Measurements from ENCODE around the gene DOCK1. TPM values are rescaled to one million over a fixed set of nuclear protein-coding genes. Genes with fewer than 3 reads are reported as not detected.
A peak's percentile ranks its signal among the peaks of the same experiment; 100 is the strongest.
"Not testable (repeated sequence)": the region's sequence is repeated elsewhere in the genome, so short reads cannot be mapped to it uniquely, and the experiment has no call there.

Gene DOCK1
- total RNA-seq (2014; rRNA removed; shearing (Covaris generic)): 22.7 and 25.1 TPM in 2 replicates
- polyA plus RNA-seq (2015; cell fraction: cytosol; rRNA removed): 21.0 and 26.1 TPM in 2 replicates
- polyA plus RNA-seq (2015; cell fraction: nucleus; rRNA removed): 17.0 and 23.6 TPM in 2 replicates

DNA sequence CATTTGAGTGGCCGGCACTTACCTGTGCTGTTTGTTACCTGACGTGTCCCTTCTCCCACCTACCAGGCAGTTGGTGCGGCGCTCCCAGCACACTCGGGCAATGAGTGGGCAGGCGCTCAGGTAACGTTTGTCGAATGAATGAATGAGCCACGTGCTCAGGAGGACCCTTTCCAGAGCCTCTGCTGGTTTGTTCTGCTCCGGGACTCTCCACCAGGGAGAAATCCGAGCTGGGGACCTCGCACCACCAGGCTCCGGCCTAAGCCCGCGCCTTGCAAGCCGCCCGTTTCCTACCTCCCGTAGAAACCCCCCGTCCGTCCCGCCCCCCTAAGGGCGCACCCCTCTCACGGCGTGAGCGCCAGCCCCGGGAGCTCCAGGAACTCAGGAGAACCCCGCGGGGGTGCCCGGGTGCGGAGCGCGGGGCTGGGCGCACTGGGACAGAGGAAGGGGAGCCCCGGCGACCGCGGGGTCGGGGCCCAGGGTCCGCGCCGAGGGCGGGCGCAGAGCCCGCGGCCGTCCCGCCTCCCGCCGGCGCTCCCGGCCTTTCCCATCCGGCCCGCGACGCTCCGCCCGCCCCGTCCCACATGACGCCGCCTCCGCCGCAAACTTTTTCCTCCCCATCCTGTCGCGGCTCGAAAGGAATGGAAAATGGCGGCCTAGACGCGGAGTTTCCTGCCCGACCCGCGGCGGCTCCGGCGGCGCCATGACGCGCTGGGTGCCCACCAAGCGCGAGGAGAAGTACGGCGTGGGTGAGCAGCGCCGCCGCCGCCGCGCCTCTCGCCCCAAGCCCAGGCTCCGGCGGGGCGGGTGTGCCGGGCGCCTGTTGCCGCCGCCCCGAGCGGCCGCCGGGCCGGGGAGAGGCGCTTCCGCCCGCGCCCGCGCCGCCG lies at the start of gene DOCK1:
Gene DOCK1 (plus strand): TSS at position 611 of the 884 bp plus-strand sequence. CDS start 90 bp downstream, at position 701.
- peak; percentile 67 for DNase-seq (ENCODE audit: low read depth, low spot score)
- in situ Hi-C loops (cut with HindIII; ENCODE audit: low pct_unique_long_range_greater_than_20kb, low sequenced_read_pairs): no loop called here

DNA sequence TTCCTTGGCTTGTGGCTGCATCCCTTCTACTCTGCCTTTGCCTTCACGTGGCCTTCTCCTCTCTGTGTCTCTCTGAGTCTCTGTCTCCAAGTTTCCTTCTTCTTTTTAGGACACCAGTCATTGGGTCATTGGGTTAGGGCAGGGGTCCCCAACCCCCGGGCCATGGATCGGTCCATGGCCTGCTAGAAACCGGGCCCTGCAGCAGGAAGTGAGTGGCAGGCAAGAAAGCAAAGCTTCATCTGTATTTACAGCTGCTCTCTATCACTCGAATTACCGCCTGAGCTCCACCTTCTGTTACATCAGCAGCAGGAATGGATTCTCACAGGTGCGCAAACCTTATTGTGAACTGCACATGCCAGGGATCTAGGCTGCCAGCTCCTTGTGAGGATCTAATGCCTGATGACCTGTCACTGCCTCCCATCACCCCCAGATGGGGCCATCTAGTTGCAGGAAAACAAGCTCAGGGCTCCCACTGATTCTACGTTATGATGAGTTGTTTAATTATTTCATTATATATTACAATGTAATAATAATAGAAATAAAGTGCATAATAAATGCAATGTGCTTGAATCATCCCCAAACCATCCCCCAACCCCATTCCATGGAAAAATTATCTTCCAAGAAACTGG lies 47.9 kb upstream of the DOCK1 start:
- DNase-seq (ENCODE audit: low read depth, low spot score): no peak
- in situ Hi-C loops (cut with HindIII; ENCODE audit: low pct_unique_long_range_greater_than_20kb, low sequenced_read_pairs): no loop called here

DNA sequence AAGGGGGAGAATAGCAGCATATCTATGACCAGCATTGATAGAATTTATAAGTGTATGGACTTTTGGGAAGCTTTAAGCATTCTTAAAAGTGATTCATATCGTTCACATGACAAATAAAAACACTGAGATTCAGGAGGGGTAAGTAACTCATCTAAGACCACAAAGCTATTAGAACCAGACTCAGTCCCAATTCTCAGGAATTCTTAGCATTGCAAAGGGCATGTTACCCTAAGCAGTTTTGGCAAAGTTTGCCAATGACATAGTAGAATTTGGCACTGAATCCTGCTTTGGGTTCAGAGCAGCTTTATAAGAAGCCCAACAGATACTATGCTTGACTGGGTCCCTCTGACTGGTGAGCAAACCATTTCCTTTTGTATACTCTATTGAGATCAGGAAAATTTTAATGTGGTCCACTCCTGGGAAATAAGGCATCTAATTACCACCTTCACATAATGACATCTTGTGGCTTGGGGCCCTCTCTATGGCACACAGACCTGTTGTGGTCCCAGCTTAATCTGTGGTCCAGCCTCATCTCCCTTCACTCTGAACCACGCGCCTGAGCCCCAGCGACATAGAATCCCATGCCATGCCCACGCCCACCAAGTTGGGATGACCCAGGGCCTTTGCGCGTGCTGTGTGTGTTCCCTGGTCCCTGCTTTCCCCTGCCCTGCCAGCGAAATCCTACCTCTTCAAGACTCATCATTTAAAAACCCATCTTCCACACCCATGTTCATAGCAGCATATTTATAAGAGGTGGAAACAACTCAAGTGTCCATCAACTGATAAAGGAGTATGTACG lies 37.5 kb upstream of the DOCK1 start:
- in situ Hi-C loops (cut with HindIII; ENCODE audit: low pct_unique_long_range_greater_than_20kb, low sequenced_read_pairs): no loop called here
- no peak for DNase-seq (ENCODE audit: low read depth, low spot score)

DNA sequence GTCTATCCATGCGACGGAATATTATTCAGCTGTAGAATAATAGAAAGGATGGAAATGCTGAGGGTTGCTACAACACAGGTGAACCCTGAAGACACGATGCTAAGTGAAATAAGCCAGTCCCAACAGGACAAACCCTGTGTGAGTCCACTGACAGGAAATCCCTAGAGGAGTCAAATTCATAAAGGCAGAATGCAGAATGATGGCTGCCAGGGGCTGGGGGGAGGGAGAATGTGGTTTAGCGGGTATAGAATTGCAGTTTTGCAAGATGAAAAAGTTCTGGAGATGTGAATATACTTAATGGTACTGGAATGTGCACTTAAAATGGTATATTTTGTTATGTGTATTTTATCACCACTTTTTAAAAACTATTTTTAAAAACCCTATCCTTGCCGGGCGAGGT lies 36.9 kb upstream of the DOCK1 start:
- in situ Hi-C loops (cut with HindIII; ENCODE audit: low pct_unique_long_range_greater_than_20kb, low sequenced_read_pairs): no loop called here
- no peak for DNase-seq (ENCODE audit: low read depth, low spot score)

DNA sequence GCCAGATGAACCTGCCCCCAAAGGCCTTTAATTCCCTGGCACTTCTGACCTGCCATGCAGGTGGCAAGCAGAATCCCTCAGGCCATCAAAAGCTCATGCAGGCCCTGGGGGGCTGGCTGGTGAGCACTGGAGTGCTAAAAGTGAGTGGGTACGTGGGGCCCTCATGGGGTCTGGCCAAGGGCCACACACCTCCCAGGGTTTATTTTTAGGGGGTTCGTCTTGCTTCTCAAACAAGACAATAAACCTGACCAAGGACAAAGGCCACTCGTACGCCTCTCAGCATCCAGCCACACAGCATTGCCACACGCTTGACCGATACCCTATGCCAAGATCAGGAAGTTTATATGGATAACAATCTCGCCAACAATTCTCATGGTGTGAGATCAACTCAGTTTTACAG lies 33.1 kb upstream of the DOCK1 start:
- DNase-seq (ENCODE audit: low read depth, low spot score): no peak
- in situ Hi-C loops (cut with HindIII; ENCODE audit: low pct_unique_long_range_greater_than_20kb, low sequenced_read_pairs): no loop called here

DNA sequence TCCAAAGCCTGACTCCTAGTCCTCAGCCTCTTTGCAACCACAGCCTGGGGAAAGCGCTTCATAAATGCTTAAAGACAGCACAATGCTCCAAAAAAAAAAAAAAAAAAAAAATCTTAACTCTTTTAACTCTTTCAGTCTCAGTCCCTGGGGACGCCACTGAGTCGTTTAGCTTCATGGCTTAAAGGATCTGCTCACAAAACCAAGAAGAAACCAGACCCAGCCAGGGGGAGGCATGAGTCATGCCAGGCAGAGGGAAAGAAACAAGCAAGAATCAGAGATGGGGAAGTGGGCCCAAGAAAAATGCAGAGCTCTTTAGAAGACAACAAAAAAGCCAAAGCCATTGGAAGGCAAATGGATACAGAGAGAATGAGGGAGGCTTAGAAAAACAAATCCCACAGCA lies 32.5 kb upstream of the DOCK1 start:
- in situ Hi-C loops (cut with HindIII; ENCODE audit: low pct_unique_long_range_greater_than_20kb, low sequenced_read_pairs): no loop called here
- no peak for DNase-seq (ENCODE audit: low read depth, low spot score)

DNA sequence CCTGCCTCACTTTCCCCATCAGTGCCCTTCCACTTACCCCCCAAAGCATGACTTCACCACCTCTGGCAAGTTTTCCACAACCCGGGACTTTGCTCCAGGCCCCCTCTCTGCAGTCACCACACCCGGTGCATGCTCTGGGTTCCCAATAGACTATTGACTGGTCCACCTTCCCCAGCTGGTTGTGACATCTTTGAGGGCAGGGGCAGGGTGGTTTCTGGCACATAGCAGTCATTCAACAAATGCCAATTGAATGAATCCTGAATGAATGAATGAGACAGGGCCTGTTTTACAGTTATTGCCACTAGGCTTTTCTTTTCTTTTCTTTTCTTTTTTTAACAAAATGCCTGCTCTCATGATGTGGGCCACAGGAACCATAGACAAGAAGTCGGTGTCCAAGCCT lies 28.8 kb upstream of the DOCK1 start:
- DNase-seq (ENCODE audit: low read depth, low spot score): no peak
- in situ Hi-C loops (cut with HindIII; ENCODE audit: low pct_unique_long_range_greater_than_20kb, low sequenced_read_pairs): no loop called here

DNA sequence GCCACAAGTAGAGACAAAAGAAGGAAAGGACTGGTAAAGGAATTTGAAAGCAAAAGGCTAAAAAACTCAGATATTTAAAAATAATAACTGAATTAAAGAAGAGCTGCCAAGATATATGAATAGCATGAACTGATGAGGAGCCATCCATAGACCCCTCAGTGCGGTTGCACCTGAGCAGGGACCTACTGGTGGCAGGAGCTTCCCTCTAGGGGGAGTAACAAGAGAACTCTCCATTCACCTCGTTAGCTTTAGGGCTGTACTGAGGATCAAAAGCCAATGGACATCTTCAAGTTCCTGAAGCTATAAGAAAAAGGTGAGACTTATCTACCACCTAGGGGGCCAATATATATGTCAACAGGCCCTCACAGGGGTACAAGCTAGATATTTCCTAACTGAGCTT lies 27.8 kb upstream of the DOCK1 start:
- in situ Hi-C loops (cut with HindIII; ENCODE audit: low pct_unique_long_range_greater_than_20kb, low sequenced_read_pairs): no loop called here
- DNase-seq (ENCODE audit: low read depth, low spot score): no peak

DNA sequence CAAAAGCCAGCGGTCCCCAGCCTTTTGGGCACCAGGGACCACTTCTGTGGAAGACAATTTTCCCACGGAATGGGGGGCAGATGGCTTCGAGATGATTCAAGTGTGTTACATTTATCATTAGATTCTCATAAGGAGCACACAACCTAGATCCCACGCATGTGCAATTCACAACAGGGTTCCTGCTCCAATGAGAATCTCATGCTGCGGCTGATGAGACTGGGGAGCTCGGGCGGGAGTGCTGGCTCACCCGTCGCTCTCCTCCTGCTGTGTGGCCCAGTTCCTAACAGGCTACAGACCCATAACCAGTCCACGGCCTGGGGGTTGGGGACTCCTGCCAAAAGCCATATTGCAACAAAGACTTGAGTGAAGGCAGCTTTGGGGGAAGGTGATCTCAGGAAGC lies 26.6 kb upstream of the DOCK1 start:
- no peak for DNase-seq (ENCODE audit: low read depth, low spot score)
- in situ Hi-C loops (cut with HindIII; ENCODE audit: low pct_unique_long_range_greater_than_20kb, low sequenced_read_pairs): no loop called here

DNA sequence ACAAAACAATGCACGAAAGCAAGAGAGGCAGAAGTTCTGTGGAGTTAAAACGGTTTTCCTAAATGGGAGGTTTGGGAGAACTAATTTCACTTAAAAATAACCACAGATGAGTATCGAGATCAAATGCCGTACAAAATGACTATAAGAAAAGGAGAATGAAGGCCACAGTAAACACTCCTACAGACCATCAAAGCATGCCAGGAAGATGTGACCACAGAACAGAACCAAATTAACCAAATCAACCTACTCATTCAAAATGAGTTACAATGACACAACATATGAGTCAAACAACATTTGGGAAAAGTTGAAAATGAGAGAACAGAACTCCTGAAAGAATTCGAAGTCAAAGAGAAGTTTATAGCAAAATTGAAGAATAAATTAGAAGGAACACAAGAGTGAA lies 24.3 kb upstream of the DOCK1 start:
- in situ Hi-C loops (cut with HindIII; ENCODE audit: low pct_unique_long_range_greater_than_20kb, low sequenced_read_pairs): no loop called here
- no peak for DNase-seq (ENCODE audit: low read depth, low spot score)

DNA sequence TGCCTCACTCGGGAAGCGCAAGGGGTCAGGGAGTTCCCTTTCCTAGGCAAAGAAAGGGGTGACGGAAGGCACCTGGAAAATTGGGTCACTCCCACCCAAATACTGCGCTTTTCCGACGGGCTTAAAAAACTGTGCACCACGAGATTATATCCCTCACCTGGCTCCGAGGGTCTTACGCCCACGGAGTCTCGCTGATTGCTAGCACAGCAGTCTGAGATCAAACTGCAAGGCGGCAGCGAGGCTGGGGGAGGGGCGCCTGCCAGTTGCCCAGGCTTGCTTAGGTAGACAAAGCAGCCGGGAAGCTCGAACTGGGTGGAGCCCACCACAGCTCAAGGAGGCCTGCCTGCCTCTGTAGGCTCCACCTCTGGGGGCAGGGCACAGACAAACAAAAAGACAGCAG lies 23.2 kb upstream of the DOCK1 start:
- in situ Hi-C loops (cut with HindIII; ENCODE audit: low pct_unique_long_range_greater_than_20kb, low sequenced_read_pairs); DNase-seq (ENCODE audit: low read depth, low spot score): not testable (repeated sequence)

DNA sequence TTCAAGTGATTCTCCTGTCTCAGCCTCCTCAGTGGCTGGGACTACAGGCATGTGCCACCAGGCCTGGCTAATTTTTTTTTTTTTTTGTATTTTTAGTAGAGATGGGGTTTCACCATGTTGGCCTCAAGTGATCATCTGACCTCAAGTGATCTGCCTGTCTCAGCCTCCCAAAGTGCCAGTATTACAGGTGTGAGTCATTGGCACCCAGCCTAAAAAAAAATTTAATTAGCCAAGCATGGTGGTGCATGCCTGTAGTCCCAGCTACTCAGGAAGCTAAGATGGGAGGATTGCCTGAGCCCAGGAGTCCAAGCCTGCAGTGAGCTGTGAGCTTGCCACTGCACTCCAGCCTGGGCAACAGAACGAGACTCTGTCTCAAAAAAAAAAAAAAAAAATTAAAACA lies 16.8 kb upstream of the DOCK1 start:
- in situ Hi-C loops (cut with HindIII; ENCODE audit: low pct_unique_long_range_greater_than_20kb, low sequenced_read_pairs); DNase-seq (ENCODE audit: low read depth, low spot score): not testable (repeated sequence)

DNA sequence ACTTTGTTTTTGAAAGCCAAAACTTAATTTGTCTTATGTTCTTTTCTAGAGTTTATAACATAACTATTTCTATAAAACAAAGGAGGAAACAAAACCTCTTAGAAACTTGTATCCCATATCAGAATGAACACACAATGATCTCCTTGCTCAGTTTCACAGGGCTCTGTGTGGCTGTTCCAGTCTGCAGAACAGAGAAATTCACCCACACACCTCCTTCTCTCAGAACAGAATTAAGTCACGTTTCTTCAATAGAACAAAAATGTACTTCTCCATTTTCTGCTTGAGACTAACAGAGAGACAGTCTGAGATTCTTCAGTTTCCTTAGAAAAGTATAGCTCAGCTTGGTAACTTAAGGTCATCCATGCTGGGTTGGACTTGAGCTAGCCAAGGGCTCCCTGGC lies 15.8 kb upstream of the DOCK1 start:
- in situ Hi-C loops (cut with HindIII; ENCODE audit: low pct_unique_long_range_greater_than_20kb, low sequenced_read_pairs): no loop called here
- DNase-seq (ENCODE audit: low read depth, low spot score): no peak

DNA sequence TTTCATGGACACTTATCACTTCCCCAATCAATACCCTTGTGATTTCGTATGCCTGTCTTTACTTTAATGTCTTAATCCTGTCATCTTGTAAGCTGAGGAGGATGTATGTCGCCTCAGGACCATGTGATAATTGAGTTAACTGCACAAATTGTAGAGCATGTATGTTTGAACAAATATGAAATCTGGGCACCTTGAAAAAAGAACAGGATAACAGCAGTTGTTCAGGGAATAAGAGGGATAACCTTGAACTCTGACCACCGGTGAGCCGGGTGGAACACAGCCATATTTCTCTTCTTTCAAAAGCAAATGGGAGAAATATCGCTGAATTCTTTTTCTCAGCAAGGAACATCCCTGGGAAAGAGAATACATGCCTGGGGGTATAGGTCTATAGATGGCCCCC lies 14.4 kb upstream of the DOCK1 start:
- DNase-seq (ENCODE audit: low read depth, low spot score); in situ Hi-C loops (cut with HindIII; ENCODE audit: low pct_unique_long_range_greater_than_20kb, low sequenced_read_pairs): not testable (repeated sequence)

DNA sequence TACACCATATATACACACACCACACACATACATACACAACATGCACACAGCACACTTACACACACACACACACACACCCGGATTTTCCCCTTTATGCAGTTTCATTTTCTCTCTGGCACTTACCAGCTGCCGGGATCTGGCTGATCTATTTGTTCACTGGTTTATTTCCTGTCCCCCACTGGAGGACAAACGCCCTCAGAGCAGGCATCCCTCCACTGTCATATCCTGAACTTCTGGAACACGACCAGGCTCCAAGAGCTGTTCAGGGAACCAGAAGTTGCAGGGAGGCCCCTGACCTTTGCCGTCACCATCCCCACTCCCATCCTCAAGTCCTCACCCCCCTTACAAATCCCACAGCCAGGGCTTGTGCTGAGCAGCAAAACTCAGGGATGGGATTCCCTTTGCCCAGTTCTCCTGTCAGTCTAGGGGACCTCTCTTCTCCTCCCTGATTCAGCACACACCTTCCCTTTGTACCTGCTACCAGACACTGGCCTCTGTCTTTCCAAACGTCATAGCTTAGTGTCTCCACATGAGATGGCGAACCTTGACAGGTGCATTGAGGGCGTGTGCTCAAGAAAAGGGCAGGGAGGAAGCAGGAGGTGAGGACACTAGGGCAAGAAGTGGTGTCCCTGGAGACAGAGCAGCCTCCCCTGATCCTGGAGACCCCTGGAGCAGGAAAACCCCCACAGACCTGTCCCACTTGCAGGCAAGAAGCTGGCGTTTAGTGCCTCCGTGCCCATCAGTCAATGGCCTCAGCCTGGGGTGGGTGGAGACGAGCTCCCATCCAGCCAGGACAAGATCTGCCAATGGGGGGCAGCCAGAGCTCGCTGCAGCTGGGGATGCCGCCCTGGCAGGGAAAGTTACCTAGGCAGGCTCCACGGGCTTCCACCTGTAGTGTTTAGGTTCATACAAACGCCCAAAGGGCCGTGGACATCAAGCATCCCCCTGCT lies 12.7 kb upstream of the DOCK1 start:
- in situ Hi-C loops (cut with HindIII; ENCODE audit: low pct_unique_long_range_greater_than_20kb, low sequenced_read_pairs): no loop called here

DNA sequence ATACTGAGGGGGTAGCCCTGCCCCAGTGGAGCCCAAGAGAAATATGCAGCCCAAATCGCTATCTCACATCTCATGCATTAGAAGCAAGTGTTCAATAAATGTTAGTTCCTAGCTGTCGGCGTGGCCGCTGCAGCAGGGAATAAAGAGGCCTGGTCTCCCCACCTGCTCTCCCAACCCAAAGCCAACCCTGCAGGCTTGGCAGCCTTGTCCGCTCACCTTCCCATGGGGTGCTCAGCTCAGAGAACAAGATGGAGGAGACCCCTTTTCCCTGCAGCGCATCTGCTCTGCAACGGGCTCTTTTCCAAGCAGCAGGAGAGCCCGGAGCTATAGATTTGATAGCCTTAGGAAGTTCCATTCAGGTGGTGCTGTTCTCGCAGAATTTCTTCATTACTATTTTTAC lies 12.0 kb upstream of the DOCK1 start:
- in situ Hi-C loops (cut with HindIII; ENCODE audit: low pct_unique_long_range_greater_than_20kb, low sequenced_read_pairs): no loop called here

More for the DNA sequence above, 12.7 kb upstream of the DOCK1 start:
- no peak for DNase-seq (ENCODE audit: low read depth, low spot score)

DNA sequence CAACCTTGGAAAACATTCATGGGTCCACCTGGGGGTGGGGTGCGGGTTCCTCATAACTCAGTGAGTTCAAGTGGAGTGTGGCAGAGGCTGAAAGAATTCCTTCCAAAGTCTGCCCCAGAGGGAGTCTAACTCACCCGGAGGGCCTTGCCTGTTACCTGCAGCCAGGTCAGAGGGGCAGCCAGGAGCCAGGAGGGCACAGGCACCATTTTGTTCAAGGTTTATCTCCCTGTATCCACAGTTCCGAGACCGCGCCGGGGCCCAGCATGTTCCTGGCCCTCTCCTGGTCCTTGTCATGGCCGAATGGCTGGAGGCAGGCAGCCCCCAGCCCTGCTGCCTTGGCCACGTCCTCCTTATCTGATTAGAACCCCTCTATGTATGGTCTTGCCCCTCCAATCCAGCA lies 11.4 kb upstream of the DOCK1 start:
- in situ Hi-C loops (cut with HindIII; ENCODE audit: low pct_unique_long_range_greater_than_20kb, low sequenced_read_pairs): no loop called here
- no peak for DNase-seq (ENCODE audit: low read depth, low spot score)

More for the DNA sequence above, 12.0 kb upstream of the DOCK1 start:
- no peak for DNase-seq (ENCODE audit: low read depth, low spot score)
